Measurements from ENCODE around the gene FGFR1OP2. TPM values are rescaled to one million over a fixed set of nuclear protein-coding genes. Genes with fewer than 3 reads are reported as not detected.

The FGFR1OP2 gene
- total and polyA plus RNA-seq, 2 donors = 52.4 to 56.0 TPM

DNA sequence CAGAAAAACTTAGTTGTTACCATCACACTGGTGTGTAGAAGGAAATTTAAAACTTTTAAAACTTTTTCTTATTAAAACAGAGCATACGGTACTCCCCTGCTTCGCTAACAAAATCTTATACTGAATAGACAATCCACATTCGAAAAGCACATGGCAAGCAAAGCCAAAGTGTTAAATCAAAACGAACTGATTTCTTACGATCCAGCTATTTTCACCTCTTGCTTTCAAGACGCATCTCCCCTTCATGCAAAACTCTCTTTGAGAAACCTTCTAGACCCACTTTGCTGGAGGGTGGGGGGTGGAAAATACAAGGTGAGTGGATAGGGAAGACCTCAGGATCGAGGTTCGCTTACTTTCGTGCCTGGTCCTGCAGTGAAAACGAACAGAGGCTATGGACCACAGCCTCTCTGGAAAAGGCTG lies 817 bp upstream of the FGFR1OP2 start:
- Histone ChIP-seq H3K9me3 (ENCODE audit: control insufficient read depth in 2 of 2, insufficient read depth in 1 of 2, low read length in 1 of 2) (no peaks in the 10 kb centered on the region), H3K4me3 (ENCODE audit: low read length in 2 of 2) (peak overlapping the region; percentile 65 to 95), H3K27ac (ENCODE audit: low read depth in 1 of 2, low read length in 1 of 2) (peak overlapping the region; percentile 83 to 94), H3K36me3 (ENCODE audit: control insufficient read depth in 2 of 2, insufficient read depth in 2 of 2, low read length in 1 of 2) (peaks cover 1 to 8% of the 10 kb centered on the region in 2 donors), H3K27me3 (ENCODE audit: control insufficient read depth in 2 of 2, insufficient read depth in 1 of 2, low read length in 1 of 2) (no peaks in the 10 kb centered on the region), H3K4me1 (ENCODE audit: control insufficient read depth in 2 of 2, insufficient read depth in 2 of 2, low read length in 2 of 2) (peaks cover 16 to 25% of the 10 kb centered on the region in 2 donors)
- under 1% methylated on average over 10 of the region's 10 CpGs for WGBS
- no peak for DNase-seq (ENCODE audit: low read depth in 6 of 9, low spot score in 9 of 9)

DNA sequence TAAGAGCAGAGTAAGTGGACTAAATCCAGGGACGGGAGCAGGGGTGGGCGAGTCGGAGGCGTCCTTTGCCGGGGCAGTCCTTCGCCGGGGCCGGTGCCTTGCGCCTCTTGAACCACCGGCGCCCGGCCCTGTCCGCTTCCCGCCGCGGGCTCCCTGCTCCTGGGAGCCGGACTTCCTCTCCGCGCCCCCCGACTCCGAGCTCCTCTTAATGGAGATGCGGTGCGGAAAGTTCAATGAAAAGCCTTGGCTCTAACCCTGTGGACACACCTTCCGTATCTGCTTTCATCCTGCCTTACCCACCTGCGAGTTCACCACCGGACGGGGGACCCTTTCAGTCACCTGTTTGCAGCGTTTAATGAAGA lies 412 bp downstream of the FGFR1OP2 start:
- under 1% methylated on average over 28 of the region's 28 CpGs for WGBS
- Histone ChIP-seq H3K36me3 (ENCODE audit: control insufficient read depth in 2 of 2, insufficient read depth in 2 of 2, low read length in 1 of 2) (peaks cover 0 to 8% of the 10 kb centered on the region in 2 donors), H3K27me3 (ENCODE audit: control insufficient read depth in 2 of 2, insufficient read depth in 1 of 2, low read length in 1 of 2) (no peaks in the 10 kb centered on the region), H3K27ac (ENCODE audit: low read depth in 1 of 2, low read length in 1 of 2) (peak overlapping the region; percentile 83 to 94), H3K4me3 (ENCODE audit: low read length in 2 of 2) (peak overlapping the region; percentile 65 to 95), H3K4me1 (ENCODE audit: control insufficient read depth in 2 of 2, insufficient read depth in 2 of 2, low read length in 2 of 2) (peaks cover 18 to 25% of the 10 kb centered on the region in 2 donors), H3K9me3 (ENCODE audit: control insufficient read depth in 2 of 2, insufficient read depth in 1 of 2, low read length in 1 of 2) (no peaks in the 10 kb centered on the region)
- peak in 3 of 9 donors; percentile 32 to 60 (median 43) for DNase-seq (ENCODE audit: low read depth in 6 of 9, low spot score in 9 of 9)

DNA sequence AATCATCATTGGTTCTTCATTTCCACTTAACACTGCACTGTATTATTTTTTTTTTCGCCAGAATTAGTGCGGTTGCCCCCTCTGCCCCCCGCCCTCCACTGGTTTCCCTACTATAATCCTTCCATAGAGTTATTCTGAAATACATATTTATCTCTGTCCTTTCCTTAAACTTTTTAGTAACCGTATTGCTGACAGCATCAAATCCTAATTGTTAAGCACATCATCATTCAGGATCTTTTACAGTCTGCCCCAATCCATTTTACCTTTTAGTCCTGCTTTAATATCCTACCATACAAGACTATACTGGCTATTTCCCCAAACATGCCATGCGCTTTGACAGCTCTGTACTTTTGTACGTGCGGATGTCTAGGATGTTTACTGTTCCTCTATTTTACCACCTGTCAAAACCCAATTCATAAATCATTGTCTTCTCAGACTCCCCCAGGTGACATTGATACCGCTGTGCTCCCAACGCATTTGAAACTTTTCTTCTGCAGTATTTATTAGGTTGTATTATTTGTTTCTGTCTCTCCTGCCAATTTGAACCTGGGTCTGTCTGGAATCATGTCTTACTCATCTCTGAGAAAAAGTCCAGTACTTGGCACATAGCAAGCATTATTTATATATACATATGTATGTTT lies 1.0 kb downstream of the FGFR1OP2 start:
- Histone ChIP-seq H3K27ac (ENCODE audit: low read depth in 1 of 2, low read length in 1 of 2) (peak overlapping the region; percentile 83 to 94), H3K4me1 (ENCODE audit: control insufficient read depth in 2 of 2, insufficient read depth in 2 of 2, low read length in 2 of 2) (peaks cover 19 to 25% of the 10 kb centered on the region in 2 donors), H3K27me3 (ENCODE audit: control insufficient read depth in 2 of 2, insufficient read depth in 1 of 2, low read length in 1 of 2) (no peaks in the 10 kb centered on the region)

DNA sequence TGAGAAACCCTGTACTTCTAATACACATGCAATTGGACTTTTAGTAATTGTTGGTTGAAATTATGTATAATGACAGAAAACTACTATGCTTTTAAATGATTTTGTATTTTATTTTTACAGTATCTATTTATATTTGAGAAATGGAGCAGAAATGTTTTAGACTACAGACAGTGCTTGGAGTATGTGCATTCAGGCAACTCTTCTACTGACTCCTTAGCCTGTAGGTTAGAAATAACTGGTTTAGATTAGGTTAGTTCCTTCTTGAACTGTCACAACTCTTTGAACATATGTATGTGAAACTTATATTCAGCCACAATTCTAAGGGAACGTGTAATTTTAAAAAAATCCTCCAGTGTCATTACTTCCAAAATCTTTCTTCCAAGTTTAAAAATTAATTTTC lies 1.7 kb downstream of the FGFR1OP2 start:
- H3K27ac ChIP-seq (ENCODE audit: low read depth in 1 of 2, low read length in 1 of 2) = peak overlapping the region in 1 of 2 donors; percentile 94
- no peaks in the 10 kb centered on the region for H3K27me3 ChIP-seq (ENCODE audit: control insufficient read depth in 2 of 2, insufficient read depth in 1 of 2, low read length in 1 of 2)
- peaks cover 0 to under 1% of the 10 kb centered on the region in 2 donors for H3K36me3 ChIP-seq (ENCODE audit: control insufficient read depth in 2 of 2, insufficient read depth in 2 of 2, low read length in 1 of 2)
- peak in 2 of 9 donors; percentile 41 to 46 for DNase-seq (ENCODE audit: low read depth in 6 of 9, low spot score in 9 of 9)
- H3K4me1 ChIP-seq (ENCODE audit: control insufficient read depth in 2 of 2, insufficient read depth in 2 of 2, low read length in 2 of 2) = peaks cover 16 to 22% of the 10 kb centered on the region in 2 donors
- H3K4me3 ChIP-seq (ENCODE audit: low read length in 2 of 2) = peak overlapping the region; percentile 65 to 95
- 5% methylated on average over 1 of the region's 1 CpG for WGBS
- H3K9me3 ChIP-seq (ENCODE audit: control insufficient read depth in 2 of 2, insufficient read depth in 1 of 2, low read length in 1 of 2) = no peaks in the 10 kb centered on the region

More for the DNA sequence above, 1.0 kb downstream of the FGFR1OP2 start:
- peak overlapping the region; percentile 65 to 95 for H3K4me3 ChIP-seq (ENCODE audit: low read length in 2 of 2)
- DNase-seq (ENCODE audit: low read depth in 6 of 9, low spot score in 9 of 9) = peak in 2 of 9 donors; percentile 43 to 54
- H3K9me3 ChIP-seq (ENCODE audit: control insufficient read depth in 2 of 2, insufficient read depth in 1 of 2, low read length in 1 of 2) = no peaks in the 10 kb centered on the region
- 0% methylated on average over 9 of the region's 9 CpGs for WGBS
- peaks cover 0 to 3% of the 10 kb centered on the region in 2 donors for H3K36me3 ChIP-seq (ENCODE audit: control insufficient read depth in 2 of 2, insufficient read depth in 2 of 2, low read length in 1 of 2)

DNA sequence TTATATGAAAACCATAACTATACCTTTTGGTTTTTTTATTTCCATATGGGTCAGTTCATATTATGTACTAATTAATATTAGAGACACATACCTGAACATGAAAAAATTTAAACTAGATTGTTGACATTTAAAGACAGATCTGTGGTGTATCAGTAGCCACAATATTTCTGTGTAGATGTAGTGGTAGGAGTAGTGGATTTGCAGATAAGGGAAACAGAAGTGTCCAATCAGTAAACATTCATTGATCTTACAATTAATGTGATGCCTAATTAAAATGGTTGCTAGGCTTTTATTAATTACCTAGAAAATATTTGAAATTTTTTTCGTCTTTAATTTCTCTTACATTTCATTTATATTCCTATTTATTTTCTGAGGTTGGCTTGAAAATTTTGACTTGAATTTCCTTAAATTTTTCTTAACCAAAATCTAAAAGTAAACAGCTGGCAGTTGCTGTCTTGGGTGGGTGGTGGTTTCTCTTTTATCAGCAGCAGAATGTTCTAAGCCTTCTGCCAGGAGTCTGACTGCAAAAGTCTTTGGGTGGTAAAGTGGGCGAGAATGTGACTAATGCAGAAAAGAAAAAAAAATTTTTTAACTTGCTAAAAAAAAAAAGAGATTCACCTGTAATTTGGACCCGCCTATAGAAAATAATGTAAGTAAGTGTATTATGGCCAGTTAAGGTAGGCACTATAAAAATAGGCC lies 2.4 kb downstream of the FGFR1OP2 start:
- H3K27me3 ChIP-seq (ENCODE audit: control insufficient read depth in 2 of 2, insufficient read depth in 1 of 2, low read length in 1 of 2) = no peaks in the 10 kb centered on the region
- WGBS = 15% methylated on average over 3 of the region's 3 CpGs
- H3K36me3 ChIP-seq (ENCODE audit: control insufficient read depth in 2 of 2, insufficient read depth in 2 of 2, low read length in 1 of 2) = no peaks in the 10 kb centered on the region
- H3K27ac ChIP-seq (ENCODE audit: low read depth in 1 of 2, low read length in 1 of 2) = peak overlapping the region; percentile 52 to 67
- no peaks in the 10 kb centered on the region for H3K9me3 ChIP-seq (ENCODE audit: control insufficient read depth in 2 of 2, insufficient read depth in 1 of 2, low read length in 1 of 2)
- H3K4me1 ChIP-seq (ENCODE audit: control insufficient read depth in 2 of 2, insufficient read depth in 2 of 2, low read length in 2 of 2) = peaks cover 15 to 19% of the 10 kb centered on the region in 2 donors
- H3K4me3 ChIP-seq (ENCODE audit: low read length in 2 of 2) = peak overlapping the region; percentile 21 to 40
- peak in 4 of 9 donors; percentile 33 to 72 (median 36) for DNase-seq (ENCODE audit: low read depth in 6 of 9, low spot score in 9 of 9)

DNA sequence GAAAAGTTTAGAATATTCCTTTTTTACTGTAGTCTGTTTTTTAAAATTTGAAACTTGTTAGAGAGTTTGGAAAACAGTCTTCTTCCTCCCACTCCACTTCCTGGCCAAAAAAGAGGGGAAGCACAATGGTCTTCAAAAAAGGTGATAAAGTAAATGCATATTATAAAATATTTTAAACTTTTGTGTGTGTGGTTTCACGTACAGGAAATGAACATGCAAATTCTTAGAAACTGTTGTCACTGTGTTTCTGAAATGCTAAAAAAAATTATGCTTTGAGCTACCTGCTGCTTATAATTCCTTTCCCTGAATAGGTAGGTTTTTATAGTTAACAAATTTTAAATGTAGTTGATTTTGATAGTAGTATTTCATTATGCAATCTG lies 2.9 kb downstream of the FGFR1OP2 start:
- WGBS = 4% methylated on average over 1 of the region's 1 CpG
- Histone ChIP-seq H3K4me3 (ENCODE audit: low read length in 2 of 2) (peak overlapping the region; percentile 21 to 40), H3K9me3 (ENCODE audit: control insufficient read depth in 2 of 2, insufficient read depth in 1 of 2, low read length in 1 of 2) (peaks cover 0 to under 1% of the 10 kb centered on the region in 2 donors), H3K36me3 (ENCODE audit: control insufficient read depth in 2 of 2, insufficient read depth in 2 of 2, low read length in 1 of 2) (no peaks in the 10 kb centered on the region), H3K27ac (ENCODE audit: low read depth in 1 of 2, low read length in 1 of 2) (peak overlapping the region in 1 of 2 donors; percentile 67), H3K27me3 (ENCODE audit: control insufficient read depth in 2 of 2, insufficient read depth in 1 of 2, low read length in 1 of 2) (no peaks in the 10 kb centered on the region), H3K4me1 (ENCODE audit: control insufficient read depth in 2 of 2, insufficient read depth in 2 of 2, low read length in 2 of 2) (peaks cover 13 to 15% of the 10 kb centered on the region in 2 donors)
- DNase-seq (ENCODE audit: low read depth in 6 of 9, low spot score in 9 of 9) = peak in 2 of 9 donors; percentile 22 to 52

DNA sequence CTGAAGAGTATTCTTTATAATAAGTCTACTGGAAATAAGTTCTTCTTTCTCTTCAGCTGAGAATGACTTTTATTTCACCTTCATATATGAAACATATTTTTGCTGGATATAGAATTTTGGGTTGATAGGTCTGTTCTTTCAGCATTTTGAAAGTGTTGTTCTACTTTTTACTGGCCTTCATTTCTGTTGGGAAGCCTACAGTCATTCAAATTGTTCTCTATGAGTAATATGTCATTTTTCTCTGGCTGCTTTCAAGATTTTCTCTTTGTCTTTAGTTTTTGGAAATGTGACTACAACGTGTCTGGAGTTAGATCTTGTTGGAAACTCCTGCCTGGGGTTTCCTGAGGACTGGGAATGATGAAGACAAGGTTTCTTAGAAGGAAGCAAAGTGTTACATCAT lies 10.0 kb downstream of the FGFR1OP2 start:
- no peak overlapping the region for H3K4me3 ChIP-seq (ENCODE audit: low read length in 2 of 2)
- 98% methylated on average over 1 of the region's 1 CpG for WGBS
- H3K4me1 ChIP-seq (ENCODE audit: control insufficient read depth in 2 of 2, insufficient read depth in 2 of 2, low read length in 2 of 2) = peaks cover 0 to 3% of the 10 kb centered on the region in 2 donors
- DNase-seq (ENCODE audit: low read depth in 6 of 9, low spot score in 9 of 9) = no peak
- peaks cover 0 to 13% of the 10 kb centered on the region in 2 donors for H3K9me3 ChIP-seq (ENCODE audit: control insufficient read depth in 2 of 2, insufficient read depth in 1 of 2, low read length in 1 of 2)
- H3K27ac ChIP-seq (ENCODE audit: low read depth in 1 of 2, low read length in 1 of 2) = no peak overlapping the region
- H3K36me3 ChIP-seq (ENCODE audit: control insufficient read depth in 2 of 2, insufficient read depth in 2 of 2, low read length in 1 of 2) = peaks cover 3 to 4% of the 10 kb centered on the region in 2 donors
- no peaks in the 10 kb centered on the region for H3K27me3 ChIP-seq (ENCODE audit: control insufficient read depth in 2 of 2, insufficient read depth in 1 of 2, low read length in 1 of 2)

DNA sequence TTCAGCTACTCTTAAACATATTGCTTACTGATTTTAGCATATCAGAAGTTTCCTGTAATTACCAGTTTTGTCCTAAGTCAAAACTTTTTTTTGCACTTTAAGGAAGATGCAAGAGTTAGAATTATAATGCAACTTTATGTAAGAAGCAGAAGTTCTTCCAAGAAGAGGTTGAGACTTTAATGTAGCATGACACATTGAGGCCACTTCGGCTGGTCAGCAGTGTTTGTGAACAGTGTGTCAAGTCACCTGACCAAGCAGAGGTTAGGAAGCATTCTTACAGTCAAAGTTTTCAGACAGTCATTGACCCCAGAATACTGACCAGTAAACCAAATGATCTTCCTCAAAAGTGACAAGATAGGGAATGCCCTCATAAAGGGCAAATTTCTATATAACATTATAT lies 15.2 kb downstream of the FGFR1OP2 start:
- Histone ChIP-seq H3K27me3 (ENCODE audit: control insufficient read depth in 2 of 2, insufficient read depth in 1 of 2, low read length in 1 of 2) (no peaks in the 10 kb centered on the region), H3K4me3 (ENCODE audit: low read length in 2 of 2) (no peak overlapping the region), H3K9me3 (ENCODE audit: control insufficient read depth in 2 of 2, insufficient read depth in 1 of 2, low read length in 1 of 2) (peaks cover 0 to 7% of the 10 kb centered on the region in 2 donors), H3K27ac (ENCODE audit: low read depth in 1 of 2, low read length in 1 of 2) (no peak overlapping the region), H3K36me3 (ENCODE audit: control insufficient read depth in 2 of 2, insufficient read depth in 2 of 2, low read length in 1 of 2) (peaks cover 19 to 31% of the 10 kb centered on the region in 2 donors), H3K4me1 (ENCODE audit: control insufficient read depth in 2 of 2, insufficient read depth in 2 of 2, low read length in 2 of 2) (no peaks in the 10 kb centered on the region)
- no peak for DNase-seq (ENCODE audit: low read depth in 6 of 9, low spot score in 9 of 9)
- 42% methylated on average over 1 of the region's 1 CpG for WGBS

DNA sequence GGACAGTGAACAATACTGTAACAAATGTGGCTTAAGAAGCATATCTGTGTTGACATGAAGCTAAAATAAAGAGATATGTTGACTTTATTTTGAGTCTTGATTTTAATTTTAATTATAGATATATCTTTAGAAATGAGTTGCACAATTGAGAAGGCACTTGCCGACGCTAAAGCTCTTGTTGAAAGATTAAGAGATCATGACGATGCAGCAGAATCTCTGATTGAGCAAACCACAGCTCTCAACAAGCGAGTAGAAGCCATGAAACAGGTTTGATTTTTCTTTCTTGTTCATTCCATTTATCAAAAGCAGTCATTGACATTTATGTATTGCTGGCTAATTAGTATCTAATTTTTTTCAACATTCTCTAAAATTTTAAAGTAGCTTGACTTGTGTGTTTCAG lies 15.8 kb downstream of the FGFR1OP2 start:
- H3K36me3 ChIP-seq (ENCODE audit: control insufficient read depth in 2 of 2, insufficient read depth in 2 of 2, low read length in 1 of 2) = peaks cover 17 to 29% of the 10 kb centered on the region in 2 donors
- DNase-seq (ENCODE audit: low read depth in 6 of 9, low spot score in 9 of 9) = no peak
- H3K4me3 ChIP-seq (ENCODE audit: low read length in 2 of 2) = no peak overlapping the region
- H3K27me3 ChIP-seq (ENCODE audit: control insufficient read depth in 2 of 2, insufficient read depth in 1 of 2, low read length in 1 of 2) = no peaks in the 10 kb centered on the region
- H3K9me3 ChIP-seq (ENCODE audit: control insufficient read depth in 2 of 2, insufficient read depth in 1 of 2, low read length in 1 of 2) = peaks cover 0 to 3% of the 10 kb centered on the region in 2 donors
- 57% methylated on average over 4 of the region's 4 CpGs for WGBS
- no peak overlapping the region for H3K27ac ChIP-seq (ENCODE audit: low read depth in 1 of 2, low read length in 1 of 2)
- H3K4me1 ChIP-seq (ENCODE audit: control insufficient read depth in 2 of 2, insufficient read depth in 2 of 2, low read length in 2 of 2) = no peaks in the 10 kb centered on the region

Data from thymus (tissue), 11 donors.